RCC 7860 (cell line): Measurements from ENCODE around the gene TMEM95.
A peak's percentile ranks its signal among the peaks of the same experiment; 100 is the strongest.
"Not testable (repeated sequence)": the region's sequence is repeated elsewhere in the genome, so short reads cannot be mapped to it uniquely, and the experiment has no call there.

Experiments used
- DNase-seq: peaks from one replicate; pipeline ENCODE4 v3.0.0-alpha.2; 2015; ENCODE audit warnings: low spot score
- FAIRE-seq: peaks from 2 replicates; lab custom pipeline; 2012; peaks lifted over from hg19 to GRCh38; lab: Jason Lieb, UNC

TMEM95 gene

GRCh38 chr17:7341842-7342241 lies 13.1 kb upstream of the TMEM95 start:
- no peak for FAIRE-seq

GRCh38 chr17:7343250-7343649 lies 11.7 kb upstream of the TMEM95 start:
- FAIRE-seq (no peak), DNase-seq (no peak)

More at GRCh38 chr17:7341842-7342241, 13.1 kb upstream of the TMEM95 start:
- no peak for DNase-seq

- DNase-seq, result no peak
- no peak for FAIRE-seq
Measured at GRCh38 chr17:7346761-7347614, 8.0 kb upstream of the TMEM95 start.

- no peak for DNase-seq
- FAIRE-seq, result no peak
Measured at GRCh38 chr17:7347630-7348477, 7.1 kb upstream of the TMEM95 start.

GRCh38 chr17:7348478-7349242 lies 6.3 kb upstream of the TMEM95 start:
- DNase-seq (no peak), FAIRE-seq (no peak)

GRCh38 chr17:7351665-7352502 lies 3.1 kb upstream of the TMEM95 start, which contains the start of gene KCTD11:
TSS of gene KCTD11 (plus strand) at chr17:7352162.
- peak; percentile 94 for DNase-seq

GRCh38 chr17:7352503-7352889 lies 2.5 kb upstream of the TMEM95 start:
- FAIRE-seq (no peak), DNase-seq (no peak)

More at GRCh38 chr17:7351665-7352502, 3.1 kb upstream of the TMEM95 start, which contains the start of gene KCTD11:
- no peak for FAIRE-seq

GRCh38 chr17:7352910-7353635 lies 1.9 kb upstream of the TMEM95 start:
- DNase-seq (no peak), FAIRE-seq (no peak)

GRCh38 chr17:7354262-7354843 lies 603 bp upstream of the TMEM95 start:
- FAIRE-seq (no peak), DNase-seq (peak; percentile 47)

- DNase-seq, result no peak
- FAIRE-seq, result no peak
Measured at GRCh38 chr17:7355573-7355972, 617 bp downstream of the TMEM95 start.

GRCh38 chr17:7356072-7356549 lies 1.2 kb downstream of the TMEM95 start:
- DNase-seq, result peak; percentile 33
- FAIRE-seq, result no peak

- no peak for FAIRE-seq
- no peak for DNase-seq
Measured at GRCh38 chr17:7356756-7357155, 1.8 kb downstream of the TMEM95 start.

GRCh38 chr17:7357381-7357780 lies 2.4 kb downstream of the TMEM95 start:
- FAIRE-seq (no peak), DNase-seq (no peak)

- DNase-seq (no peak), FAIRE-seq (no peak)
Measured at GRCh38 chr17:7361906-7362305, 7.0 kb downstream of the TMEM95 start.

- no peak for DNase-seq
- FAIRE-seq, result no peak
Measured at GRCh38 chr17:7363311-7363710, 8.4 kb downstream of the TMEM95 start.

- not testable (repeated sequence) for DNase-seq, FAIRE-seq
Measured at GRCh38 chr17:7365963-7366362, 11.0 kb downstream of the TMEM95 start.

GRCh38 chr17:7367083-7367482 lies 12.1 kb downstream of the TMEM95 start:
- FAIRE-seq (no peak), DNase-seq (no peak)

GRCh38 chr17:7367918-7368598 lies 13.1 kb downstream of the TMEM95 start:
- DNase-seq, result no peak
- FAIRE-seq, result no peak
